GM19035 (cell line): ENCODE data around the gene PCED1B.

ENCODE experiments used
- ATAC-seq: cut with Tn5 transposase; IDR thresholded peaks from one replicate; pipeline ENCODE4 v1.9.1; 2021; ENCODE audit not compliant: unreplicated experiment

The PCED1B gene

DNA sequence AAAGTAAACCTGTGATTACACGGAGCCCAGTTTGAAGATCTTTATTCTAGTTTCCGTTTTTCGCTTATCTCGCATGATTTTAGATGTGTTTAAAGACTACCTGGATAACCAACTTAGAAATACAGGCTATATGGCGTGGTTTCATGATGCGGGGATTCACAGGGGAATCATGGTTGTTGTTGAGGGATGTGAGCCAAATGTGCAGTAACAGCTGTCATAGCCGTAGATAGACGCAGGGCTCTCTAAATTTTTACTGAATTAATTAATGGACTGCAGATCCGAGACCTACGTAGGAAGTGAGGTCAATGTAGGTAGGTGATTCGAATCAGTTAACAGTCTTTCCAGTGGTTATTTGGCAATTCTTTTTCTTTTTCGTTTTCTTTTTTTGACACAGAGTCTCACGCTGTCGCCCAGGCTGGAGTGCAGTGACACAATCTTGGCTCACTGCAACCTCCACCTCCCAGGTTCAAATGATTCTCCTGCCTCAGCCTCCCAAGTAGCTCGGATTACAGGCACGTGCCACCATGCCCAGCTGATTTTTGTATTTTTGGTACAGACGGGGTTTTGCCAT lies 145.2 kb downstream of the PCED1B start:
- ATAC-seq: no peak

DNA sequence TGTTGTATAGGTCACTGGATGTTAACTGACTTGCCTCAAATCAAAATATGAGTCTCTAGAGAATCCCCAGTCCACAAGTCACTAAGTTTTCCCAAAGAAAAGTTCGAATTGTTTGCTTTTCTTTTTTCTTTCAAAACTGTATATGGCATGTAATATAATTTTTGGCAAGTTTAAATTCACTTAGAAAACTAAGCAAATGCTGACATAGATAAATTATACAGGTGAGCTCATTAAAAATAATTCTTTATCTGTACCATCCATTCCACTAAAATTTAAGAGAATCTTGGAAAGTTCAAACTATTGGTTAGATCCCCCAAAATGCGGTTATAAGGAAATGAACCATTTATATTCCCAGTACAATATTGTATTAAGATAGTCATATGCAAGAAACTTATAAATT lies 145.9 kb downstream of the PCED1B start:
- no peak for ATAC-seq

DNA sequence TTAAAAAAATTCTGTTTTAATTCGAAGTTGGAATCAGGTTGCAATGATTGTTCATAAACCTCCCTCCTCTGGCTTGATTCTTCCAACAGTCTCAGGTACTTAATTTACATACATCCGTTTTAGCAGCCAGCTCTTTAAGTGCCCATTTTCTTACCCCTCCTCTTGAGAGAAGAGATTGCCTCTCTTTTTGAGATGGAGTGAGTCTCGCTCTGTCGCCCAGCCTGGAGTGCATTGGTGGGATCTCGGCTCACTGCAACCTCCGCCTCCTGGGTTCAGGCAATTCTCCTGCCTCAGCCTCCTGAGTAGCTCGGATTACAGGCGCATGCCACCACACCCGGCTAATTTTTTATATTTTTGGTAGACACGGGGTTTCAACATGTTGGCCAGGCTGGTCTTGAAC lies 146.8 kb downstream of the PCED1B start:
- ATAC-seq: no peak

DNA sequence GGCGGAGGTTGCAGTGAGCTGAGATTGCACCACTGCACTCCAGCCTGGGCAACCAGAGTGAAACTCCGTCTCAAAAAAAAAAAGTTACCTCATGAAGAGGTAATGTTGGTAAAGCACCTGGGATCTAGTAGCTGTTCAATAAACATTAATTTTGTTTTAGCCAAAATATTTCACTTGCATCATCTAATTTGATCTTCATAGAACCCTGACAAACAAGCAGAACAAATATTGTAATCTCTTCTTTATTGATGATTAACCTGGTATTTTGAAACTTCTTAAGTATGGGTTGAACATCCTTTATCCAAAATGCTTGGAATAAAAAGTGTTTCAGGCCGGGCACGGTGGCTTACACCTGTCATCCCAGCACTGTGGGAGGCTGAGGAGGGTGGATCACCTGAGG lies 149.4 kb downstream of the PCED1B start:
- ATAC-seq: no peak

DNA sequence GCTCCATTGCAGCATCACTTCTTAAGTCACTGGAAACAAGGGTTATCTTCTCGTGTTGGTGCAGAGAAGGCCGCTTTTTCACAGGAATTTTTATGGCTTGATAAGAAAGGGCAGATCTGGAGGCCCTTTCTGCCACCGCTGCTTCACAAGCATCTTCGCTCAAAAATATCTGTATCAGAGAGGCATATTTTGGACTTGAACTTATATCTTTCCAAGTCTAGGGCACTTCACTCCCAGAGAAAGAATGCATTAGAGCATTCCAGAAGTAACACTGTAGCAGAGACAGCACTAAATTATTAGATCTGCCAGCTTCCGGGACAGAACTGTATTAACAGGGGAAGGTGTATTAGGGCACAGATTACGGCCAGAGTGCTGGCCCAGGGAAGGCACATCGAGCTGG lies 152.0 kb downstream of the PCED1B start:
- no peak for ATAC-seq

DNA sequence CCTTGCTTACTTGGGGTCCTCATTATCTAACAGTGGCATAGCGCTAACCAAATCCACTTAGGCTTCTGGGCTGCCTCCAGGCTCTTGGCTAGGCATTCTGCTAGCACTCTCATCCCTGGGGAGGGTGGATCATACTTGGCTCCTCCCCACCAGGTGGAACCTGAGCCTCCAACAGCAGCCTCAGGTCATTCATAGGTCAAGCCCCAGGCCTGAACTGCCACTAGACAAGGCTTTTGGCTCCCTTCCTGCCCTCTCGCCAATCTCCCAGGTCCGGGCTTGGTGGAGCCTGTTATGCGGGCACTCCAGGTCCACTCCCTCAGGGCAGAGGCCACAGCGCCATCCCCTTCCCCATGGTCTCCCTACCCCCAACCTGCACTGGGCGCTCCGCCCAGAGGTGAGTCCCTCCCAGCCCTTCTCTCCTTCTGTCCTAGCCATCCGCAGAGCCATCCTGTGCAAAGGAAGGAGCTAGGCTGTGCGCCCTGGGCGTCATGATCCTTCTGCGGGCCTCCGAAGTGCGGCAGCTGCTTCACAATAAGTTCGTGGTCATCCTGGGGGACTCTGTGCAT lies 155.2 kb downstream of the PCED1B start:
- ATAC-seq: no peak

DNA sequence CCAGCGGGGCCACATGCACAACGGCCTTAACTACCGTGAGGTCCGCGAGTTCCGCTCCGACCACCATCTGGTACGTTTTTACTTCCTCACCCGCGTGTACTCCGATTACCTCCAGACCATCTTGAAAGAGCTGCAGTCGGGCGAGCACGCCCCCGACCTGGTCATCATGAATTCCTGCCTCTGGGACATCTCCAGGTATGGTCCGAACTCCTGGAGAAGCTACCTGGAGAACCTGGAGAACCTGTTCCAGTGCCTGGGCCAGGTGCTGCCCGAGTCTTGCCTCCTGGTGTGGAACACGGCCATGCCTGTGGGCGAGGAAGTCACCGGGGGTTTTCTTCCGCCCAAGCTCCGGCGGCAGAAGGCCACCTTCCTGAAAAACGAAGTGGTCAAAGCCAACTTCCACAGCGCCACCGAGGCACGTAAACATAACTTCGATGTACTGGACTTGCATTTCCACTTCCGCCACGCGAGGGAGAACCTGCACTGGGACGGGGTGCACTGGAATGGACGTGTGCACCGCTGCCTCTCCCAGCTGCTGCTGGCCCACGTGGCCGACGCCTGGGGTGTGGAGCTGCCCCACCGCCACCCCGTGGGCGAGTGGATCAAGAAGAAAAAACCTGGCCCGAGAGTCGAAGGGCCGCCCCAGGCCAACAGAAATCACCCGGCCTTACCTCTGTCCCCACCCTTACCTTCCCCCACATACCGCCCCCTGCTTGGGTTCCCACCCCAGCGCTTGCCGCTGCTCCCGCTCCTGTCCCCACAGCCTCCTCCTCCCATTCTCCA lies 156.0 kb downstream of the PCED1B start:
- ATAC-seq: no peak

DNA sequence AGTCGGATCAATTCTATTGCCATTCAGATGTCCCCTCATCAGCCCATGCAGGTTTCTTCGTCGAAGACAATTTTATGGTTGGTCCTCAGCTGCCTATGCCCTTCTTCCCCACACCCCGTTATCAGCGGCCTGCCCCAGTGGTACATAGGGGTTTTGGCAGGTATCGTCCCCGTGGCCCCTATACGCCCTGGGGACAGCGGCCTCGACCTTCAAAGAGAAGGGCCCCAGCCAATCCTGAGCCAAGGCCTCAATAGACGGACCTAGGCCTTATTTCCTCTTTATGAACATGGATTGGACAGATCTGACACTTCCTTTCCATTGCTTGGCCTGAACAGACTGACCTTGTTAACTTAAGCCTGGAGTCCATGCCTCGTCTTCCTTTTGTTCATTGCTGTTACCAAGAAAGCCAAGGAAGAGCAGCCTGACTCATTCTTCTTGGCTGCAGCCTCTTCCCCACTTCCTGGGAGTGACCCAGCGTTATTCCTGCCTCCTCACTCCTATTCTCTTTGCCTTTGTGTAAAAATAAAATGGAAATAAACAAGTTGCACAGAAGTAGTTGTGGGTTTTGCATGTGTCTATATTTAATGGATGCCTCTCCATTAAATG lies 156.8 kb downstream of the PCED1B start:
- ATAC-seq: no peak

DNA sequence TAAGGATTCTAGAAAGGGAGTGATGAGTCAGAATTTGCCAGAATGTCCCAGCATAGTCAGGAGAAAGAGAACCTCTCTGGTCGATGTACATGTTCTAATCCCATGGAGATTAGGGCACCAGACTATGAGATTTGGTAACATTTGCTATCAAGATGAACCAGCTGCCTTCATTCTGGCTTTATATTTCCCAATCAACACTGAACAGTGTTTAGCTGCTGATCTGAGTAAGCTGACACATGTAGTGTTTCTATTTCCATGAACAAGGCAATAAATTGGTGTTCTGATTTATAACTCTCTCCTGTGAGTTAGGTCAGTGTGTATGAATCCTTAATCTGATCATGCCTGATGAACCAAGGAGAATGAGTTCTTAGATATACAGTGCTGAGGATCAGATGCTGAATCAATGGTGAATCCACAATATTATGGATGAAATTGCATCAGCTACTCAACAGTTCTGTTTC lies 158.4 kb downstream of the PCED1B start:
- ATAC-seq: no peak

DNA sequence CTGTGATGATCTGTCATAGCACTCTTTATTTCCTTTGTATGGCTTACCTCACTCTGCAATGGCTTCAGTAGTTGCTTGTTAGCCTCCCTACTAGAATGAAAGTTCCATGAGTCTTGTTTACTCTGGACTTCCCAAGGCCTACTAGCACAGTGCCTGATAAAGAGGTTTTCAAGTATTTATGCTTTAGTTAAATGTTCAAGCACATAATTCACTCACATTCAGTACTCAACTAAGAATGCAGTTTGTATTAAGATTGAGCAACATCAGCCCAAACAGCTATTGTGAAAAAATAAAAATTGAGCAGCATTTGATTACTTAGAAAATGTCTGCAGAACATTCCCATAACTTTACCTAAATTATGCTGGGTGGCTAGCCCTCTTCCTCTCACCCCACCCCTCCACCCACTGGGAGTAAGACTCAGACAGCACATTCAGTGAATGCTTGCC lies 159.3 kb downstream of the PCED1B start:
- ATAC-seq: no peak

DNA sequence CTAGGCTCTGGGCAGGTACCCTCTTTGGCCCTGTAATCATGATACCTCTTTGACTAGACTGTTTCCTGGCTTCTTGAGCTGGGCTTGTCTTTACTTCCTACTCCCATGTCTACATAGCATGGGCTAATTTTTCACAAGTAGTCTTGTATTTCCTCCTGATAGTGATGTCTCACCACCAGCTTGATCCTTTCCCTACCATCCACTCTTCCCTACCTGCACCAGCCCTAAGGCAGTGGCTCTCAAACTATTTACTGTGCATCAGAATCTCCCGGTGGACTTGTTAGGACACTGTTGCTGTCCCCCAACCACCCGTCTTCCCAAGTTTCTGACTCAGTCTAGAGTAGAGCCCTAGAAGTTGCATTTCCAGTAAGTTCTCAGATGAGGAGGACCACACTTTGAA lies 163.0 kb downstream of the PCED1B start:
- no peak for ATAC-seq

DNA sequence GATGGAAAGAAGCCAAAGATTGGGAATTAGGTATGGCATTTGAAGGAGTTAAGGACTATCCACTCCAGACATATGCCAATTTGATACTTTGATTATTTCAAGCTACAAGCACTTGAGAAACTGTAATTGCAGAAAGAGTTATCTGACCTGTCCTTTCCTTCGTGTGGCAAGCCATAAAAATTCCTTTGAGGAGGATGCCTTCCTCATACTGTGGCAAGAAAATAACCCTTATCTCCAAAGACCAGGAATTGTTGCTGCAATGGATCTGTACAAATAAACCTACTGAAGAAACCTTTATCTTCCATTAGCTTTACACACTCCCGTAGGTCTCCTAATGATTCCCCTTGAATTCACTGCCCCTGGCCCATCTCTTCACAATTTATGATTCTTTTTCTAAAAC lies 165.4 kb downstream of the PCED1B start:
- ATAC-seq: no peak

DNA sequence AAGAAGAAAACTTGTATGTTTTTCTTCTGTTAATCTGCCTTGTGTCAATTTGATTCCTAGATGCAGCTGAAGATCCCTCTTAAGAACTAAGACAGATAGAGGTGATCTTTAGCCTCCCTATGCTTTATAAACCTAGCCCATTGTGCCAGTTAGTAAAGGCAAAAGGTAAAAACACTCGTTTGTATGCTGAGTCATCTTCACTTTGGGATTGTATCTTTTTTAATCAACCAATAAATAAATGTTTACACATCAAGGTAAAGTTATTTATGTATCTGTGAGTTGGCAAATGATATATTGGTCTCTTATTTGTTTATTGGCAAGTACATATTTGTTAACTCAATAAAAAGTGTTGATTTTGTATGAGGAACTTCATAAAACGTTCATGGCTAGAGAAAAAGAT lies 166.2 kb downstream of the PCED1B start:
- ATAC-seq: no peak

DNA sequence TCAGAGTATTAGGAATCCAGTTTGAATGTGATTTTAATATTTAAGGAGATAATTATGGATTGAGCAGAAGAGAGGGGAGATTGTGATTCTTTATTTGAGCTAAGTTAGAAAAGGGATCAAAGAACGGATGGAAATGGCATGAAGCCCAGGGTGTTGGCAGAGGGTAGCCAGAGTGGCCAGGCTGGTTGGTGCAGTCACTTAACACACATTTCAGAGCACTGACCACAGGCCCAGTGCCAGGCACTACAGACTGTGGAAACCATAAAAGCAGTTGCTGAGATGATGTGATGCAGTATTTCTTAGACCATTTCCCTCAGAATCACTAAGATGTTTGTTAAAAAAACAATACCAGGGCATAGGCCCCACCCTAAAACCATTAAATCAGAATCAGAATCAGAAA lies 168.0 kb downstream of the PCED1B start:
- no peak for ATAC-seq

DNA sequence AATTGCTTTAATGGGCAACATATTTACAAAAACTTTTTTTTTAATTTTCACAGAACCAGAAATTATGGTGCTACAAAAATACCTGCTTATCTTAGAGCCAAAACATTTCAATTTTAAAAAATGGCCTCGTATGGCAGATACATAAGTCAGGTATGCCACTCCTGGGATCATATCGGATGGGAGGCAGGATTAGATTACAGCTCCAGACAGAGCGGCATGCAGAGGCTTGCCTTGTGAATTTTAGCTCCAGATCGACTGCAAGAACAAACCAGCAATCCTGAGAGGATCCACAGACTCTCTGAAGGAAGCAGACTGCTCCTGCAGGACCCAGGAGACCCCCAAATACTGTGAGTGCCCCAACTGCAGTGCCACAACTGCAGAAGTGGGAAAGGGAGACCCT lies 169.7 kb downstream of the PCED1B start:
- ATAC-seq: no peak

DNA sequence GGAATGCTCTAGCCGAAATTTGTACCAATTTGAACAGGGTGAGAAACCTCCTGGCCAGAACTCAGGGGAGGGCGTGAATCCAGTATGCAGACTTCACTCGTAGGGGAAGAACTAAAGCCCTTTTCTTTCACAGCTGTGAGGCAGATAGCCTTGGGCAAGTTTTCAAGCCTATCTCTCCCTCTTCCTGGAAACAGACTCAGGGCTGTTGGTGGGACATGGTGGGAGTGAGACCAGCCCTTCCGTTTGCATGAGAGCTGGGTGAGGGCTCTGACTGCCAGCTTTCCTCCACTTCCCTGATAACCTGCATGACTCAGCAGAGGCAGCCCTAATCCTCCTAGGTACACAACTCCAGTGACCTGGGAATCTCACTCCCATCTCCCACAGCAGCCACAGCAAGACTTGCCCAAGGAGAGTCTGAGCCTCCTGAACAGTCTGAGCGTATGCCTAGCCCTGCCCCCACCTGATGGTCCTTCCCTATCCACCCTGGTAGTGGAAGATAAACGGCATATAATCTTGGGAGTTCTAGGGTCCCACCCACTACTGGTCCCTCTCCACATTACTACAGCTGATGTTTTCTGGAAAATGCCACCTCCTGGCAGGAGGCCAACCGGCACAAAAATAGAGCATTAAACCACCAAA lies 170.4 kb downstream of the PCED1B start:
- no peak for ATAC-seq

DNA sequence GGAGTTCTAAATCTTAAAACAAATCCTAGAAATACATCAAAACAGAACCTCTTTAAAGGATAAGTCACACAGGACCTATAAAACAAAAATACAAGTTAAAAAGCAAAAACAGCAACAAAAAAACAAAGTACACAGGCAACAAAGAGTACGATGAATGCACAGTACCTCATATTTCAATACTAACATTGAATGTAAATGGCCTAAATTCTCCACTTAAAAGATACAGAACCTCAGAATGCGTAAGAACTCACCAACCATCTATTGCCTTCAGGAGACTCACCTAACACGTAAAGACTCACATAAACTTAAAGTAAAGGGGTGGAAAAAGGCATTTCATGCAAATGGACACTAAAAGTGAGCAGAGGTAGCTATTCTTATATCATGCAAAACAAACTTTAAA lies 172.5 kb downstream of the PCED1B start:
- ATAC-seq: no peak

DNA sequence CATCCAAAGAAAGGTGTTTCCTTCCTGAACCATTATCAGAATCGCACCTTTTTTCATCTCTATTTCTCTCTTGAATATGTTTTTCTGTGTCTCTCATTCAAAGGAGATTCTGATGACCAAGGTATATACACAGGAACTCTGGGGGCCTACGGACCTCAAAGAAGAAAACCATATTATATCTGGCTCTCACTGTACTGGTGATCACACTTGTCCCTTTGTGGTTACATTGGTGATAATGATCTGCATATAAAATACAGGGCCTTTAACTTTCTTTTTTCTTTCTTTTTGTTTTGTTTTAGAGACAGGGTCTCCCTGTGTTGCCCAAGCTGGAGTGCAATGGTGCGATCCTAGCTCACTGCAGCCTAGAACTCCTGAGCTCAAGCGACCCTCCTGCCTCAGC lies 185.5 kb downstream of the PCED1B start:
- ATAC-seq: no peak

DNA sequence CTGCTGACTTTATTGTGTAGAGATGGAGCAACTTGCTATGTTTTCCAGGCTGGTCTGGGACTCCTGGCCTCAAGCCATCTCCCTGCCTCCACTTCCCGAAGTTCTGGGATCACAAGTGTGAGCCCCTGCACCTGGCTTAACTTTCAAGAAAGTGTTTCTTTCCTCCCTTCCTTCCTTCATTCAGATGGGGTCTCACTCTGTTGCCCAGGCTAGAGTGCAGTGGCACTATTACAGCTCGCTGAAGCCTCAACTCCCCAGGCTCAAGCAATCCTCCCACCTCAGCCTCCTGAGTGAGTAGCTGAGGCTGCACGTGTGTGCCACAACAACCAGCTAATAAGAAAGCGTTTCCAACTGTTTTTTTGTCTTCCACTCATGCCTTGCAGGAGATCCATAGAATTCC lies 186.0 kb downstream of the PCED1B start:
- ATAC-seq: no peak

DNA sequence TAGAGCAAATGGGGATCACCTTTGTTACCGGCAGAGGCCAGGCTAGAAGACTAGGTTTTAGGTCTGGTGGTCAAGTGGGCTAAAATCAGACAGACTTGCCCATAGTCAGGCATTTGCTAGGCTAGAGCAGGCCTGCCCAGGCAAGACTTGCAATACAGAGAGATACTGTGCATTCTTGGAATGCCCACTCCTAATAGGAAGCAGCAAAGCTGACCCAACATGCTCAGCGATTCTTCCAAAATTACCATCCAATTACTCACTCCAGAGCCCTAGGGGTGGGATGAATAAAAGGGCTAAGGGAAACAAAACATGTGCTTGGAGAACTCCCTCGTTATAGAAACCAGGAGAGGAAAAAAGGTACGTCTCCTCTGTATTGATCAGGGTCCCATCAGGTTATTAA lies 188.2 kb downstream of the PCED1B start:
- no peak for ATAC-seq
